GM12872 (cell line): ENCODE data around the gene SLC27A5.

ENCODE experiments used
- TF ChIP-seq, protein P1 (sequence below): IDR thresholded peaks from 3 replicates; pipeline ENCODE4 v1.5.1; 2011; ENCODE audit warnings: low read depth, mild to moderate bottlenecking, low read length, moderate library complexity; ENCODE audit not compliant: insufficient read depth

Gene SLC27A5

DNA sequence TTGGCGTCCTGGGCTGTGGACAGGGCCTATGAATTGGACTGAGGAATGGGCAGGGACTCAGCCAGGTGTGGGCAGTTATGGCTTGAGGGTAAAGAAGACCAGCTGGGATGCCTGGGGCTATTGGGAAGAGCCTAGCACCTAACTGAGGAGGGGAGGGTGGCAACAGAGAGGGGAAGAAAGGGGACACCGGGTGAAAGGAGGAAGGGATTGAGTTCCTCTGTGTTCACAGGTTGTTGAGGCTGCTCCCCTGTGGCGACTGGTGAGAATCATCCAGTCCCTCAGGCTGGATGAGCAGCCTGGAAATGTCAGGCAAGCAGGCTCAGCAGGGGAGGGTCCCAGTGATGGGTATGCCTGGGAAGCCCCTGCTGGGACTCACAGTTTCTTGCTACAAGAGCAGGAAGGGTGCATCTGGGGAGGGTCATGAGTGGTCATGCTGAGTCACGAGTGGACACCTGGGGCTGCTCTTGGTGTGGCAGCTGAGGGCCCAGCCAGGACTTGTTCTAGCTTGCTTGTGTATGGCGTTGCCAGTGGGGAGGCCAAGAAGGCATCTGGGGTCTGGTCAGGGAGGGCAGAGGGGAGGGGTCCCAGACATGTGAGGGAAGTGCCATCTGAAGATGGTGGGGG lies 43.5 kb downstream of the SLC27A5 start:
- TF ChIP-seq, protein P1, sequence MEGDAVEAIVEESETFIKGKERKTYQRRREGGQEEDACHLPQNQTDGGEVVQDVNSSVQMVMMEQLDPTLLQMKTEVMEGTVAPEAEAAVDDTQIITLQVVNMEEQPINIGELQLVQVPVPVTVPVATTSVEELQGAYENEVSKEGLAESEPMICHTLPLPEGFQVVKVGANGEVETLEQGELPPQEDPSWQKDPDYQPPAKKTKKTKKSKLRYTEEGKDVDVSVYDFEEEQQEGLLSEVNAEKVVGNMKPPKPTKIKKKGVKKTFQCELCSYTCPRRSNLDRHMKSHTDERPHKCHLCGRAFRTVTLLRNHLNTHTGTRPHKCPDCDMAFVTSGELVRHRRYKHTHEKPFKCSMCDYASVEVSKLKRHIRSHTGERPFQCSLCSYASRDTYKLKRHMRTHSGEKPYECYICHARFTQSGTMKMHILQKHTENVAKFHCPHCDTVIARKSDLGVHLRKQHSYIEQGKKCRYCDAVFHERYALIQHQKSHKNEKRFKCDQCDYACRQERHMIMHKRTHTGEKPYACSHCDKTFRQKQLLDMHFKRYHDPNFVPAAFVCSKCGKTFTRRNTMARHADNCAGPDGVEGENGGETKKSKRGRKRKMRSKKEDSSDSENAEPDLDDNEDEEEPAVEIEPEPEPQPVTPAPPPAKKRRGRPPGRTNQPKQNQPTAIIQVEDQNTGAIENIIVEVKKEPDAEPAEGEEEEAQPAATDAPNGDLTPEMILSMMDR, result no peak

DNA sequence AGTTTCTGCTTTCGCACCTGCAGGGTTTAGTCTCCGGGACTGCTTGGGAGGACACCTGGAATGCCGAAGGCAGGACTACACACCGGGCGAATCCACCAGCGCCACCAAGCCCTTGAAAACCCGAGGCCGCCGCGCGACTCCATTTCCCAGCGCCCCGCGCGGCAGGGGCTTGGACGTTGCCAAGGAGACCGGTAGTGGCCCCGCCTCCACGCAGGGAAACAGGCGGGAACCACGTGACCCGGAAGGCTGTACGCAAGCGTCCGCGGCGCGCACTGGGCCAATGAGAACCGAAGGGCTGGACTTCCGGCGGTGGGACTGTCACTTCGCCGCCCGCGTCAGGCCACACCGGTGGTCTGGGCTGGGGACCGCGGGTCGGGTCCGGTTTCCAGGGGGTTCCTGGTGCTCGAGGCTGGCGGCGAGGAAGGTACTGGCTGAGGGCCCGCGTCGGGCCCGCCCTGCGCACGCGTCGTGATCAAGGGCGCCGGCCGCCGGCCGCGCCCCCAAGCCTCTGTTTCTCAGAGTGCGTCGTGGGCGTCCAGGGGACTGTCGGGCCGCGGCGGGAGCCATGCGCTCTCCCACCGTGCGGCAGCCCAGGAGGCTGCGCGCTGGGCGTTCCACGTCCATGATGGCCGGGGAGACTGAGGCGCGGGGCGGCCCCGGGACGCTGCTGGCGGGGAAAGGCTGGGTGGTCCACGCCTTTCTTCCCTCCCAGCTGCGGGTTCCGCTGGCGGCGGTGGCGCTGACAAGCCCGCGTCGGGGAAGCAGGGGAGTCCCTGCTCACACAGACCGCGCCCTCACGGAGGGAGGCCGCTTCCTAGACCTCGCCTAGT lies 44.8 kb downstream of the SLC27A5 start, which contains the start of gene ZNF324:
ZNF324 (plus strand) TSS at position 321 of the 830 bp plus-strand sequence. CDS start 2,106 bp downstream, outside the sequence.
- TF ChIP-seq, protein P1, result no peak

DNA sequence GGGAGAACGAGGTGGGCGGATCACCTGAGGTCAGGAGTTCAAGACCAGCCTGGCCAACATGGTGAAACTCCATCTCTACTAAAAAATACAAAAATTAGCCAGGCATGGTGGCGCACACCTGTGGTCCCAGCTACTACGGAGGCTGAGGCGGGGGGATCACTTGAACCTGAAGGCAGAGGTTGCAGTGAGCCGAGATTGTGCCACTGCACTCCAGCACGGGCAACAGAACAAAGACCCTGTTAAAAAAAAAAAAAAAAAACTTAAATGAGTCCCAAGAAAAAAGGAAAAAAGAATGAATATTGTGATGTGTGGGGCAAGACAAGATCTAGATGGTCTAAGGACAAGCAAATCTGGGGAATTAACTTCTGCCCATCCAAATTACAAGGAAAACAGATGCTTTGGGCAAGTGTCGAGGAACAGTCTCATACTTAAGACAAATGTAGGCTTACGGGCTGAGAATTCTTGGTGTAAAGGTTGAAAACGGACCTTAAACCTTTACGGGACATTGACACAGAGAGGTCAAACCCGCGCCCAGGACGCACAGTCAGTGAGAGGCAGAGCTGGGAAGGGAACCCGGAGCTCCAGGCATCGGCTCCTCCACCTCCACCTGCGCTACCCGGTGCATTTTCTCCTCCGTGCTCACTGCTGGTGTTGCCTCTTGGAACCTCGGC lies 45.6 kb downstream of the SLC27A5 start:
- TF ChIP-seq, protein P1, result no peak

DNA sequence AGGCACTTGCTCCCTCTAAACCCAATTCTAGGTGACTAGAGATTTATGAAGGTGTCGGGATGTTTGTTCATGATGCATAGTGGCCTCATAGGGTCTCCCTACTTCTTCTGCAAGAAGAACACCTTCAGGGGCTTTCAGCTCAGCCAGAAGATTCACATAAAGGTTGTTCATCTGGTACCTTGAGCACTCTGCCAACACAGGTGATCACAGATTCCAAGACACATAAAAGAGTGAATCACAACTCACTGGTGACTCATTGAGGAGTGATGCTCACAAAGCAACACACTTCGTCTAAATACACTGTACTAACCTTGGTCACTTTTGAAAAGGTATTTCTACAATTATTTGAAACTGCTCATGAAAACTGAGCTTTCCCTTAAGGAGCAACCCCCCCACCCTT lies 51.8 kb downstream of the SLC27A5 start:
- TF ChIP-seq, protein P1, result no peak

DNA sequence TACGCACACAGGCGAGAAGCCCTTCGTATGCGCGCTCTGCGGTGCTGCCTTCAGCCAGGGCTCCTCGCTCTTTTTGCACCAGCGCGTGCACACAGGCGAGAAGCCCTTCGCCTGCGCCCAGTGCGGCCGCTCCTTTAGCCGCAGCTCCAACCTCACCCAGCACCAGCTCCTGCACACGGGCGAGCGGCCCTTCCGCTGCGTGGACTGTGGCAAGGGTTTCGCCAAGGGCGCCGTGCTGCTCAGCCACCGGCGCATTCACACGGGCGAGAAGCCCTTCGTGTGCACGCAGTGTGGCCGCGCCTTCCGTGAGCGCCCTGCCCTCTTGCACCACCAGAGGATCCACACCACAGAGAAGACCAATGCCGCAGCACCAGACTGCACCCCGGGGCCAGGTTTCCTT lies 55.7 kb downstream of the SLC27A5 start:
- TF ChIP-seq, protein P1, result no peak

DNA sequence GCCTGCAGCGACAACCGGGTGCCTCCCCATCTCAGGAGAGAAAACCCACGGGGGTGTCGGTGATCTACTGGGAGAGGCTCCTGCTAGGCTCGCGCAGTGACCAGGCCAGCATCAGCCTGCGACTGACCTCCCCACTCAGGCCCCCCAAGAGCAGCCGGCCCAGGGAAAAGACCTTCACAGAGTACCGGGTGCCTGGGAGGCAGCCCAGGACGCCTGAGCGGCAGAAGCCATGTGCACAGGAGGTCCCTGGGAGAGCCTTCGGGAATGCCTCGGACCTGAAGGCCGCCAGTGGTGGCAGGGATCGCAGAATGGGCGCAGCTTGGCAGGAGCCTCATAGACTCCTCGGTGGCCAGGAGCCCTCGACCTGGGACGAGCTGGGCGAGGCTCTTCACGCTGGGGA lies 56.5 kb downstream of the SLC27A5 start:
- TF ChIP-seq, protein P1, result no peak

DNA sequence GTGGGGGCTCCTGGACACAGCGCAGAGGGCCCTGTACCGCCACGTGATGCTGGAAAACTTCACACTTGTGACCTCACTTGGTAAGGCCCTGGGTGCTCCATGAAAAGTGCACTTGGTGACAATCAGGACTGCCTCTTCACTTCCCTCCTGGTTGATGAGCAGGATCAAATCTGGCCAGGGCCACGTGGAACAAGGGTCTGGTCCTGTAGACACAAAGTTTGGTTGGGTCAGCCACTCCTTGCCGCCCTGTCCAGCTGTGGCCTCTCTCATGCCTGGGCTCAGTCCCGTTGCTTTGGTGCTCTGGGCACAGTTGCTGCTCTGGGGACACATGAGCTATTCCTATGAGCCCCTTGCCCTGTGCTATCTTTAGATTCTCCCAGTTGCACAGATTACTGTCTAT lies 58.0 kb downstream of the SLC27A5 start:
- TF ChIP-seq, protein P1, result no peak
